HG02970 (cell line): ENCODE data around the gene SIPA1L3.

Source experiments
- ATAC-seq: cut with Tn5 transposase; IDR thresholded peaks from one replicate; pipeline ENCODE4 v1.9.1; 2021; ENCODE audit warnings: mild to moderate bottlenecking, moderate library complexity, moderate number of reproducible peaks; ENCODE audit not compliant: unreplicated experiment, low FRiP score

SIPA1L3 gene

DNA sequence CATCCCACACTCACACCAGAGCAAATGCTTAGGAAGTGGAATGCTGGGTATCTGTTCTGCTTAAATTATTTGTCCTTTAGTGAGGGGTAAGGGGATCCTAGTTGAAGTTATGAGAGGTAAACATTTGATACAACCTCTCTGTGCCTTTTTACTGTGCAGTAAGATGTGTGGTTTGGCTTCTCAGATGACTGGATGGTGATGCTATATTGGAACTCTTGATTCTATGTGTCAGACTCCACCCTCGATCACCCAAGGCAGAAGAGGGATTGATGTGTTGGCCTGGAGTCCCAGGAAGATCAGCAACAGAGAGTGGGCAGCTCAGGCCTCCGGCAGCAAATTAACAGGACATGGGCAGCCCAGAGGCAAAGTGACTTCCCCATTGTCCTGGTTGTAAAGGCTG, 66.7 kb downstream of the SIPA1L3 start:
- ATAC-seq: no peak

DNA sequence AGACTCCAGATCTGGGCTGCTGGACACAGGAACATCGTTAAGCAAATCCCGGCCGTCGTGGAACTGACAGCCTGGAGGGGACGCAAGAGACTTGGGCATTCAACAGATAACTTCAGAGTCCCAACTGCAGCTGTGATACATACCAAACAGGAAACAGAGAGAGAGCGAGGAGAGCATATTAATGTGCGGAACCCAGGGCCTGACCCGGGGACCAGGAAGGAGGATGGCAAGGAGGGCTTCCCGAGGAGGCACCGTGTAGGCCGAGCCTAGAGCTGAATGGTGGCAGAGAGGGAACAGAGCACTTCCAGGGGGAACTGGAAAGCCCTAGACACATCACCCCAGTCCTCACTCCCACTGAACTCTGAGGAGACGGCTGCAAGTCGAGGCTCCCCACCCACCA, 68.1 kb downstream of the SIPA1L3 start:
- no peak for ATAC-seq

DNA sequence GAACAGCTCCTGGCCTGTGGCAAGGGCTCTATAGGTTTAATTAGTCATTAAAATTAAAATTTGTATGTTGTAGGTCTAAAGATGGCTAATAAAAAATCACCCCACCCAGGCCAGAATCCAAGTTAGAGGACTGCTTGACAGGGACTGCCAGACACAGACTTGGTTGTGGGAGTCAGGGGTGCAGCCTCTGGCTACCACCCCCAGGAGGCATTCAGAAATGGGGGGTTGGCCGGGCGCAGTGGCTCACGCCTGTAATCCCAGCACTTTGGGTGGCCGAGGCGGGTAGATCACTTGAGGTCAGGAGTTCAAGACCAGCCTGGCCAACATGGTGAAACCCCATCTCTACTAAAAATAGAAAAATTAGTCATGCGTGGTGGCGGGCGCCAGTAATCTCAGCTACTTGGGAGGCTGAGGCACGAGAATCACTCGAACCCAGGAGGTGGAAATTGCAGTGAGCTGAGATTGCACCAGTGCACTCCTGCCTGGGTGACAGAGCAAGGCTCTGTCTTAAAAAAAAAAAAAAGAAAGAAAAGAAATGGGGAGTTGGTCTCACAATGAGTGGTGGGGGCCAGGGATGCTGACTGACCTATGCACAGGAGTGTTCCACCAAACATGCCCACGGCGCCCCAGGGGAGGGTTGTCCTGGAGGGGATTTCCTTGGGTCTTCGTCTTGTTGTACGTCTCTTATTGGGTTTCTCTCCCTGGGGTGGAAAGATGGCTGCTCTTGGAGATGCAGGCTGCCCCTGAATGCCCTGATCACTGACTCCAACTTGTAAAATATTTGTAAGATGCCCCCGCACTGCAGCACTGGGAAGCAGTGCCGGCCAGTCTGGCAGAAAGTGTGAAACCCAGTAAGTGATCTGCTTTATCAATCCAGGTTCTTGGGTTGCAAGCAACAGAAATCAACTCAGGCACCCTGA, 68.8 kb downstream of the SIPA1L3 start:
- ATAC-seq: no peak

DNA sequence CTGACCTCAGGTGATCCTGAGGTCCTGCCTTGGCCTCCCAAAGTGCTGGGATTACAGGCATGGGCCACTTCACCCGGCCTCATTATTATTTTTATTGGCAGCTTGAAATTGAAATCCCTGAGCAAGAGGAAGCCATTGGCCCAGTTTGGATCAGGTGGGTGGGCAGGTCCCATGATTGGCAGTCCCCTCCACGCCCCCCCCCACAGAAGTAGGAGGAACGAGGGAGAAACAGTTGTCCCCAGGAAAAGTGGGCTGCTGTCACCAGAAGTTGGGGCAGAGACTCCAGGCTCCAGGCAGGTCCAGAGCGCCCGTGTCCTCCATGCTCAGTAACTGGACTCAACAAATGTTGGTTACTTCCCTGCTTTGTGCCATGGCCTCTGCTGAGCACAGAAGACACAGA, 70.4 kb downstream of the SIPA1L3 start:
- no peak for ATAC-seq

DNA sequence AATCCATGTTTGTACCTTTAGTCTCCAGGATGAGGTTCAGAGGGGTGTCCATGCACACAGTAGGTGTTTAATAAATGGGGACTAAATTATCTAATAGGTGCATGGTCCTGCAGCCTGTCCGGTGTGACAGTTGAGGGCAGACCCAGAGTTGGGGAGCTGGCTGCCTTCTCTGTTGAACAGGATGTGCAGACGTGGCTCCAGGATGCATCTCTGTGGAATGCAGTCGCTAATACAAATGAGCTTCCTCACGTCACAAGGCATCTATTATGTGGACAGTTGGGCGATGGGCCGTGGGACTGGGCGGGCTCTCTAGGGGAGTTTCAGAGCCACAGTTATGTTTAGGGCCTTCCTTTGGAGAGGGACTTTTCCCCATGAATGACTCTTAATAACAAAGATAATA, 71.0 kb downstream of the SIPA1L3 start:
- no peak for ATAC-seq

DNA sequence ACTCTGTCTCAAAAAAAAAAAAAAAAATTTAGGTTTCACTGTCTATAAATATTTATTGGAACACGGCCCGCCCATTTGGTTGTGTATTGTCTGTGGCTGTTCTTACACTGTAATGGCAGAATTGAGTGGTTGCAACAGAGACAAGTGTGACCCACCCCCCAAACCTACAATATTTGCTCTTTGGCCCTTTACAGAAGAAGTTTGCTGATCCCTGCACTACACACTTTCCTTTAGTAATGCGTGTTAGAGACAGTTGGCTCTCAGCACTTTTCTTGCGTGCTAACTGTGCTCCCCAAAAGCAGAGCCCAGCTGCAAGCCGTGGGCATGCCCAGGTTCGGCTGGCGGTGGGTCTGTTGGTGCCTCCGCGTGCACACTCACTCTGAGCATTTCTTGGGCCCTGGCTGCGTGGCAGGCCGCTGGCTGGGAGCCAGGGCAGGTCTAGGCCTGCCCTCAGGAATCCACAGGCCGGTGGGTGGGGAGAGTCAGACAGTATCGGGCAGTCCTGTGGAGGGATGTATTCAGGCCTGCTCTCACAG, 72.6 kb downstream of the SIPA1L3 start:
- ATAC-seq: no peak

DNA sequence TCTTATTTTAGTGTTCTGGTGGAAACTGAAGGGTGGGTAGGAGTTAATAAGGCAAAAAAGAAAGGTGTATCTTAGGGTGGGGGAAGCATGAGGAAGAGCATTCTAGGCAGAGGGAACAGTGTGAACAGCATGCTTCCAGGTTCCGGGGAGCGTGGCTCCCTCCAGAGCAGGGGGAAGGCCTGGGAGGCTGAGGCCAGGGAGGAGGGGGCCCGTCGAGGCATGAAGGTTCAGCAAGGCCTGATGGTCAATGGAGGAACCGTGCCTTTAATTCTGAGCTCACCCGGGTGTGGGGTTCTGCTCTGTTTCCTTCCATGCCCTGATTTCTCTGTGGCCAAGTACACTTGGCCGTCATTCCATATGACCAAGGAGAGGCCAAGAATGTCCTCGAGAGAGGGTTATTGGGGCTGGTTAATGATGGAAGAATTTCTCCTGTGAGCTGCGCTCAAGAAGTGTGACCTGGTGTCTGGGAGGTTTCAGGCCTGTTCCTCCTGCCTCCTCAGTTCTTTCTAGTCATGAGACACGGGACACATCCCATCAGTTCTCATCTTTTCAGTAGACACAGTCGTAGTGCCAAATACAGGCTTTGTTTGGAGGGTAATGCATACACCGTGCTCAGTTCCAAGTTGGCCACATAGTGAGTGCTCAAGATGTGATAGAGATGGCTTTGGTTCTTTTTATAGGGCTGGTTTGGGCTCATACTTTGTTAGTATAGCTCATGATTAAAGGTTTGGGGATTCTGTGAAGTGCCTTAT, 73.6 kb downstream of the SIPA1L3 start:
- no peak for ATAC-seq

DNA sequence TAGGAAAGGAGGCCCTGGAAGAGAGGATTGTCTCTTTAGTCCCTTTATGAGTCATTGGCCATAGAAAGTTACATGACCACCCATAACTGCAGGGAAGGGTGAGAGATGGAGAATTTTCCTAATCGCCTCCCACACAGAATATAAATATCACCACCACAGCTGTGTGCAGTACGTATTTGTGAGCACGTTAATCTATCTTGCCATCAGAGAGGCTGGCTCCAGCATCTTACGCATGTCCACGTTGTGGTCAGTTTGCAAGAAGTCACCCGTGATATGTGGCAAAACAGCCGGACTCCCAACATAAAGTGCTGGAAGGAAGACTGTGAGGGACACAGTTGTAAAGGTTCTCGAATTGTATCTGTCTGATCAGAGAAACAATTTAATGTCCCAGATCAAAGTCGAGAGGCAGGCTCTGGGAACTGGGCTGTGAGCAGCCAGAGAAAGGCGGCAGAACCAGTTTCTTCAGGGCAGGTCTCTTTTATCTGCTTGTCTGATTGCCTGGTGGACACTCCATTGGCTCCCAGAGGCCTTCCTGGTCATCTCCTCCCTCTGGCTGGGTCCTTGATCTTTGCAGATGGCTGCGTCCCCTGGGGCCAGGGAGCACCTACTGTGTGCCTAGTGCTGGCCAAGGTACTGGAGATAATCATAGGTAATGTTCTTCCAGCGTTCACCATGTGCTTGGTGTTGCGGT, 74.9 kb downstream of the SIPA1L3 start:
- no peak for ATAC-seq

DNA sequence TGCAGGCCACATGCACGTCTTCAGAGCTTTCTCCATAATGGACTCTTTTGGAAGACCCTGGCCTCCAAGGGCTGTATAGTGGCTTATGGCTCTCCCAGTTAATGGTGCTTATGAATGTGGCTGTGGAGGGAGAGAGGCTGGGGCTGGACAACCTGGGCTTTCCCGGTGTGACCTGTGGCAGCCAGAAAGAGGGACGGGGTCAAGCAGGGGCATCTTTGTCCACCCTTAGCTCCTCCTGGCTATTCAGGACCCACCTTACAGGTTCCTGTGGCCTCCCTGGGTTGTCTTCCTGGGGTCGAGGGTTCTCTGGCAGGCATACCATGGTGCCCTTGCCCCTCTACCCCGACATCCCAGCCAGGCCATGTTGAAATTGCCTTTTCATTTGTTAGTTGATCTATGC, 75.6 kb downstream of the SIPA1L3 start:
- no peak for ATAC-seq

DNA sequence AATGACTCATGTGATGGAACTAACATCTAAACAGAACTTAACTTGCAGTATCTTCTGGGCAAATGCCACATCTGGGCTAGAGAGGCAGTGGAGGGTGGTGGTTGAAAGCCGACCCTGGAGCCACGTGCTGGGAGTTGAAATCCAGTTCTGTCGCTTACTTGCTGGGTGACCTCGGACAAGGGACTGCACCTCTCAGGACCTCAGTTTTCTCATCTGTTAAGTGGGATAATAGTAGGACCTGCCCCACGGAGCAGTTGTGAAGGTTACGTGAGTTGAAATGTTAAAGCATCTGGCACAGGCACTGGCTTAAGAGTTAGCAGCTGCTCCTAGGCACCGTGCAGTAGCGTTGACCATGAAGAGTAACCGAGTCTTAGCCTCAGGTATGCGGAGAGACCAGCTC, 76.1 kb downstream of the SIPA1L3 start:
- no peak for ATAC-seq

DNA sequence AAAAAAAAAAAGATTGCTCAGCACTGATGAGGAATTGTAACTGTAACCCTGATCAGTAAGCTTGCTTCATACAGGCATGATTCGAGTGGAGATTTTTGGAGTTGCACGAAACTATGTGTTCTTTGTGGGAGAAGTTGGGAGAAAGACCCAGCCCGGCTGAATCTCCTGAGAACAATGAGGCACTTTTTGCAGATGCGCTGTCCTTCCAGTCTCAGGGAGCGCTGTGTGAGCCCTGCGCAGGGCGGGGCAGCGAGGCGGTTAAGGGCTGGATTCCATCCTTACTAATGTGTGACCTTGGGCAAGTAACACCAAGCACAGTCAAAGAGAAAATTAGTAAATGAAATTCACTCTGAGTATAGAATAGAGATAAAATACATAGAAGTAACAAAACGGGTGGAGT, 76.9 kb downstream of the SIPA1L3 start:
- no peak for ATAC-seq

DNA sequence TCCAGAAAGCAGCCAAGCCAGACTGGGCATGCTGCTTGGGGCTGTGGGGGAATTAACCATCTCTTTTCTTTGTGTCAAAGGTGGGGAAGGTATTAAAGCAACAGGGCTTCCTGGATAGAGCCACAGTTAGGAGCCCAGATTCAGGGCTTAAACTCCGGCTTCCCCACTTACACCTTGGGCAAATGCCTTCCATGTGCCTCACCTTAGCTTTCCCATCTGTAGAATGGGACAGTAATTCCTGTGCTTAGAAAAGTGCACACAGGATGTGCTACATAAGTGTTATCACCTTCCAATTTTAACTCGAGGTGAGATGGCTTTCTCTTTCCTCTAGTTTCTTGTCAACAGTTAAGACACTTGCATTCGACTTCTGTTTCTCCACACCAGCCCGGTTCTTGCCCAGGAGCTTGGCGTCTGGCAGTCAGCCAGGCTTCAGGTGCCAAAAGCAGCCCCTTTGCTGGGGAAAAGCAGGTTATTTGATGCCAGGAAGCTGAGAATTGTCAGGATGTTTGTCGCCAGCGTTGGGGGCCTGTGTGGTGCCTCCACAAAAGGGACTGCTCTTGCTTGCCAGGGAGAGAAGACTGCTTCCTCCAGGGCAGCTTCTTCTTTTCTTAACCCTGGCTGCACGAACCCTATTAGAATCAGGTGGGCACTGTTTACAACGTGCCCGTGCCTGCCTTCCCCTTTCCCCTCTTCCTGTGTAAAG, 79.2 kb downstream of the SIPA1L3 start:
- no peak for ATAC-seq

DNA sequence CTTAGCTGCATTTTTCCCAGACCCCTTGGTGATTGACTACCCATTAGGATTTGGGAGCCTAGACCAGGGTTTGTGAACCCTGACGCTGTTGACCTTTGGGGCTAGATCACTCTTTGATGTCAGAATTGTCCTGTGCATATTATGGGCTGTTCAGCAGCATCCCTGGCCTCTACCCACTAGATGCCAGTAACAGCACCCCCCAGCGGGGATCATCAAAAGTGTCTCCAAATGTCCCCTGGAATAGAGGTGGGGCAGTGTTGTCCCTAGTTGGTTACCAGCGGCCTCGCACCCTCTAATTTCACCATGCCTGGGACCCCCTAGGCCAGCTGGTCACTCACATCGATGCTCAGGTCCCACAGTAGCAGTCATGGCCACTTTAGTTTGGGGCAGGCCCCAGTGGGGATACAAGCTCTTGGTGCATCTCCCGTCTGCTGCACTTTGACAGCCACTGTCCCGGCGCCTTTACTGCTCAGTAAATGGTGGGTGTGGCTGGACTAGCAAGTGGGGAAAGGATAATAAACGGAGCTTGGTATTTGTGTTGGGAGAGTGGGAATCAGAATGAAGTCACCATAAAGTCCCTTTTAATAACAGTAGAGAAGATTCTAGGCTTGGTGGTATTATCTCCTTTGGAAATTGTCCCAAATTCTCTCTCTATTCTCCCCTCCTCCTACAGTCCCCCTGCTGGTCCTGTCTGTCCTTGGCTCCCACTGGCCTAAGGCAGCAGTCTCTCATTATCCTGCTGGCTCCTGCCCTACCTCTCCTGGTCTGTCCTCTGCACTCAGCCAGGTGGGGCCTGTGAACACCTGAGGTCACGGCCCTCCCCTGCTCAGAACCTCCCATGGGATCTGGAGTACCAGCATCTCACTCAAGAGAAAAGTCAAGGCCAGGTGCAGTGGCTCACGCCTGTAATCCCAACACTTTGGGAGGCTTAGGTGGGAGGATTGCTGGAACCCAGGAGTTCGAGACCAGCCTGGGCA, 80.6 kb downstream of the SIPA1L3 start:
- no peak for ATAC-seq

DNA sequence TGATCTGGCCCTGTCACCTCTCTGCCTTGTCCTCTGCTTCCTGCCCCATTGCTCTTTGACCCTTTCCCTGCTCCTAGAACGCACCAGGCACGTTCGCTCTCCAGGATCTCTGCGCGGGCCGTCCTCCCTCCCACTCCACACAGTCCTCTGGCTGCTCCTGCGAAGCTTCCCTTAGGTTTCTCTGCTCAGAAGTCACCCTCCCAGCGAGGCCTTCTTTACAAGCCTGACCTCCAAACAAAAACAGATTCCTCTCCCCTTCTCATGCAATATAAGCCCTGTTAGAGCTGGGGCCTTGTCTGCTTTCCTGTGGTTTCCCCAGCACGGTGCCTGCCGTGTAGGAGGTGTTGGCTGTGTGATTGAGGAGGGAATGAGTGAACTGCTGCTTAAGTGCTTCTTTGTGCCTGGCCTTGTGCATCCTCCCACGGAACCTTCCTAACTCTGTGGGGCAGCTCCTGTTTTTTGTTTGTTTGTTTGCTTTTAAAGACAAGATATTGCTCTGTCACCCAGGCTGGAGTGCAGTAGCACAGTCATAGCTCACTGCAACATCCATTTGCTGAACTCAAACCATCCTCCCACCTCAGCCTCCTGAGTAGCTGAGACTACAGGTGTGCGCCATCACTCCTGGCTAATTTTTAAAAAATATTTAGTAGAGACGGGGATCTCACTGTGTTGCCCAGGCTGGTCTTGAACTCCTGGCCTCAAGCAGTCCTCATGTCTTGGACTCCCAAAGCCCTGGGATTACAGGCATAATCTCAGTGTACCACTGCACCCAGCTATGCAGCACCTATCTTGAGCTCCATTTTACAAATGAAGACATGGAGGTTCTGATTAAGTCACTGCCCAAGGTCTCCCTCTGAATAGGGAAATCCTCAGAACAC, 82.0 kb downstream of the SIPA1L3 start:
- ATAC-seq: no peak

DNA sequence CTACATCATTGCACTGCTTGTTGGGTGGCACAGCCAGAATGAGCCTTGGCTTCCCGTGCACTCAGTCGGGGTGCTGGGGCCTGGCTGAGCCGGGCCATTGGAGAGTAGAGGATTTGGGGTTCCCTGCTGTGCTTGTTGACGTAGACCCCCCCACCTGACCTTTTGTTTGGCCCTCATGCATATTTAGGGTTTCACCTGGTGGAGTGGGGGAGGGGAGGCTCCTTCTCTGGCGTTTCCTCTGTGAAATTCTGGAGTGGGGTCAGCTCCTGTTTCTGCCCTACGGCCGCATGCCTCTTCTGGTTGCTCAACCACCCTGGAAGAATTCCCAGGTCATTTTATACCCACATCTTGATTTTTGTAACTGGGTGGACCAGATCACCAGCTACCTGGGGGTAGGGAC, 82.8 kb downstream of the SIPA1L3 start:
- ATAC-seq: no peak

DNA sequence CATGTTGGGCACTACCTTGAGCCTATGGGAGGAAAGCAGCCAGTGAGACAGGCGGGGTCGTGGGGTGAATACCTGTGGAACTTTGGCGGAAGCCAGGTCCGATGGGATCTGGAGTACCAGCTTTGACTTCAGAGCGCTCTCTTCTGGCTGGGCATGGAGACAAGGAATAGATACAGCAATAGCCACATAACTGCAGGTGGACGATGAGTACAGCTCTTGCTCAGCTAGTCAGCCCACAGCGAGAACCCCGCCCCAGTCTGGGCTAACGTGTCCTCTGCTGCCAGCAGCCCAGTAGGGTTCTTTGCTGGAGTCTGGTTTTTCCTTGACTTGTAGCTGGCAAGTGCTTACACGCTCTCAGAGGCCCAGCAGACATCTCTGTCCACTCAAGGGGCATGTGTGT, 83.4 kb downstream of the SIPA1L3 start:
- ATAC-seq: no peak

DNA sequence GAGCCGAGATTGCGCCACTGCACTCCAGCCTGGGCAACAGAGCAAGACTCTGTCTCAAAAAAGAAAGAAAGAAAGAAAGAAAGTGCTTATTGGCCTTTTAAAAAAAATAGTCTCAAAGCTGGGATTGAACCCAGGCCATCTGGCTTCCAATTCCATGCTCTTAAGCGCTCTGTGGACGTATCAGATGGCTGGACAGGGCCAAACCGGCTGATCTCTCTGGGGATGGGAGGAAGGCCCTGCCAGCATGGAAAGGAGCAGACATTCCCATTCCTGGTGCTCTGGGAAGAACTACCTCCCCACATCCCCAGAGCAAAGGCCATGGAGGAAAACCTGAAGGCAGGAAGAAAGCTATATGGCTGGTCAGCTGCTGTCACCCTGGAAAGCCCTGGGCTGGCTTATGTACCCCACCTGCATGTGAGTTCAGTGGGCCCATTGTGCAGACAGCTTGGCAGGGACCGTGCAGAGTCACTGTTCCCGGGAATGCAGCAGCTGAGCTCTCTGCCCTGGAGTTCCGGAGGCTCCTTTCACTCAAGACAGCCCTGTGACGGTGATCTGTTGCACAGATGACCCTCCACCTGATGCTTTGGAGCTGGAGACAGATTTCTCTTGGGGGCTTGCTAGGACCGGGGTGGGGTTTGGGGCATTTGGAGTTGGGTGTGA, 84.3 kb downstream of the SIPA1L3 start:
- no peak for ATAC-seq

DNA sequence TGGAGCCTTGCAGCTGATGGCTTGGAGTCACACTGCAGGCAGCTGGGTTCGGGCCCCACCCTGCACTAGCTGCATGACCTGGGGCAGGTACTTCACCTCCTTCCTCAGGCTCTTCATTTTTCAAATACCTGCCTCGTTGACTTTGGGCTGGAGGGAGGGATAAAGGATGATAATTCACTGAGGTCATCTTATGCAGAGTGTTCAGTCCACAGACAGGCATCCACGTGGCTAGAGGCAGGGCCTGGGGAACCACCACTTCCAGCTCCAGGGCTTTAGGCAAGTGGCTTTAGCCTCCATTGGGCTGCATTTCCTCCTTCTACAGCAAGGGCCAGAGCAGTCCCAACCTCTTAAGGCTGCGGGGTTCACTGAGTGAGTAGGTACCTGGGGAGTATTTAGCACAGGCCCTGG, 84.8 kb downstream of the SIPA1L3 start:
- no peak for ATAC-seq
